Prostate gland (tissue), 2 donors: ENCODE data around the gene LHCGR. TPM values are rescaled to one million over a fixed set of nuclear protein-coding genes. Genes with fewer than 3 reads are reported as not detected.

ENCODE experiments used
- DNase-seq: peaks from one replicate; pipeline ENCODE4 v3.0.0-alpha.2; 2019; ENCODE audit warnings: low spot score
- H3K27ac ChIP-seq, 2 donors: fragments of 200-600 bp; sonication (generic); 2 replicates each; pipeline ENCODE4 v1.5.1; 2017 to 2019
- H3K27me3 ChIP-seq: fragments of 200-600 bp; sonication (generic); replicated peaks from 2 replicates; pipeline ENCODE4 v1.5.1; 2019; ENCODE audit not compliant: insufficient read depth
- H3K36me3 ChIP-seq, 2 donors: fragments of 200-600 bp; sonication (generic); 1 replicate in 1 of 2; 2 replicates in 1 of 2; pipeline versions ENCODE4 v1.5.1 to v1.8.1; 2017 to 2019
- H3K4me1 ChIP-seq: fragments of 200-600 bp; sonication (generic); replicated peaks from 2 replicates; pipeline ENCODE4 v1.5.1; 2019
- H3K4me3 ChIP-seq, 2 donors: fragments of 200-600 bp; sonication (generic); 2 replicates each; pipeline ENCODE4 v1.5.1; 2017 to 2019
- H3K9me3 ChIP-seq: fragments of 200-600 bp; sonication (generic); 2 replicates; pipeline ENCODE4 v1.5.1; 2017
- CTCF ChIP-seq, 4 experiments: fragments of 200-600 bp in 2 of 4; fragments of 450-650 bp in 2 of 4; sonication (generic) in 2 of 4; IDR thresholded peaks; 1 replicate in 3 of 4; 2 replicates in 1 of 4; pipeline ENCODE4 v1.5.1; 2016 to 2019; ENCODE audit warnings: antibody characterized with exemption in 4 of 4, mild to moderate bottlenecking in 2 of 4, moderate library complexity in 2 of 4
- POLR2A ChIP-seq: fragments of 450-650 bp; IDR thresholded peaks from one replicate; pipeline ENCODE4 v1.6.1; 2016; ENCODE audit warnings: antibody characterized with exemption, mild to moderate bottlenecking
- POLR2AphosphoS5 ChIP-seq: sonication (generic); formaldehyde crosslinking; IDR thresholded peaks from one replicate; pipeline ENCODE4 v1.6.1; 2017; ENCODE audit warnings: antibody characterized with exemption
- WGBS: methylation state at CpG from one replicate; pipeline ENCODE4 v1.1.5; 2018; 5-methylcytosine and 5-hydroxymethylcytosine counted together
- intact Hi-C: fragments of 100-400 bp; cut with DNase I; formaldehyde crosslinking; loops from one replicate; pipeline ENCODE4 v1.14.2; 2022
- total RNA-seq, 2 donors: library from RNA; depleted of rRNA; stranded (reverse); fragments of >200 nt; gene quantifications; one replicate each; pipeline ENCODE4 v1.1.0, GENCODE V29; 2016

Gene LHCGR
- total RNA-seq, 2 donors from 2014 or later: 1.6 TPM; not detected in 1

GRCh38 chr2:48677450-48677849, 78.1 kb downstream of the LHCGR start:
- no peak for DNase-seq
- Histone ChIP-seq H3K36me3 (no peaks in the 10 kb centered on the region), H3K9me3 (no peaks in the 10 kb centered on the region), H3K27me3 (no peaks in the 10 kb centered on the region), H3K4me1 (no peaks in the 10 kb centered on the region), H3K4me3 (no peak overlapping the region), H3K27ac (no peak overlapping the region)
- TF ChIP-seq POLR2AphosphoS5: no peak
- TF ChIP-seq POLR2A: no peak
- no peak for TF ChIP-seq CTCF (IDR thresholded peaks at IDR 0.05)
- WGBS: 65% methylated on average over 2 of the region's 2 CpGs
- intact Hi-C loops: no loop called here

GRCh38 chr2:48674933-48675332, 80.6 kb downstream of the LHCGR start:
- 58% methylated on average over 2 of the region's 2 CpGs for WGBS
- H3K36me3 ChIP-seq: no peaks in the 10 kb centered on the region
- no peaks in the 10 kb centered on the region for H3K9me3 ChIP-seq
- no peak overlapping the region for H3K4me3 ChIP-seq
- no peaks in the 10 kb centered on the region for H3K27me3 ChIP-seq
- DNase-seq: no peak
- no peaks in the 10 kb centered on the region for H3K4me1 ChIP-seq
- TF ChIP-seq POLR2A: no peak
- no peak for TF ChIP-seq CTCF (IDR thresholded peaks at IDR 0.05)
- TF ChIP-seq POLR2AphosphoS5: no peak
- H3K27ac ChIP-seq: no peak overlapping the region
- intact Hi-C loops: no loop called here

GRCh38 chr2:48673581-48673980, 81.9 kb downstream of the LHCGR start:
- Histone ChIP-seq H3K36me3 (no peaks in the 10 kb centered on the region), H3K27ac (no peak overlapping the region), H3K9me3 (no peaks in the 10 kb centered on the region), H3K4me3 (no peak overlapping the region), H3K27me3 (no peaks in the 10 kb centered on the region), H3K4me1 (no peaks in the 10 kb centered on the region)
- intact Hi-C loops: no loop called here
- no peak for DNase-seq
- WGBS: 67% methylated on average over 4 of the region's 4 CpGs
- TF ChIP-seq POLR2A (no peak), CTCF (IDR thresholded peaks at IDR 0.05) (no peak), POLR2AphosphoS5 (no peak)

- Histone ChIP-seq H3K4me1 (no peaks in the 10 kb centered on the region), H3K27ac (no peak overlapping the region), H3K4me3 (no peak overlapping the region), H3K36me3 (no peaks in the 10 kb centered on the region), H3K9me3 (no peaks in the 10 kb centered on the region), H3K27me3 (no peaks in the 10 kb centered on the region)
- no peak for DNase-seq
- intact Hi-C loops: no loop called here
- 82% methylated on average over 1 of the region's 1 CpG for WGBS
- TF ChIP-seq POLR2AphosphoS5: no peak
- TF ChIP-seq POLR2A: no peak
- TF ChIP-seq CTCF (IDR thresholded peaks at IDR 0.05): no peak
These were observed 86.5 kb downstream of the LHCGR start for GRCh38 chr2:48668992-48669391.

- H3K4me1 ChIP-seq: no peaks in the 10 kb centered on the region
- no peaks in the 10 kb centered on the region for H3K36me3 ChIP-seq
- no peak for DNase-seq
- intact Hi-C loops: no loop called here
- no peak overlapping the region for H3K4me3 ChIP-seq
- TF ChIP-seq POLR2A: no peak
- TF ChIP-seq CTCF (IDR thresholded peaks at IDR 0.05): no peak
- no peak for TF ChIP-seq POLR2AphosphoS5
- no peak overlapping the region for H3K27ac ChIP-seq
- H3K9me3 ChIP-seq: no peaks in the 10 kb centered on the region
- 17% methylated on average over 4 of the region's 4 CpGs for WGBS
- no peaks in the 10 kb centered on the region for H3K27me3 ChIP-seq
These were observed 104.2 kb downstream of the LHCGR start for GRCh38 chr2:48651158-48651790.
